MCF 10A (cell line): Measurements from ENCODE around the gene UVRAG. TPM values are rescaled to one million over a fixed set of nuclear protein-coding genes. Genes with fewer than 3 reads are reported as not detected.

ENCODE experiments used
- BruUV-seq: library from RNA; stranded (reverse); fragments of 400-500 nt; replicated peaks from 2 replicates; lab custom pipeline; 2021; lab: Mats Ljungman, UMichigan
- CTCF ChIA-PET: fragments of 300-600 bp; sonication (Branson Sonifier 250); formaldehyde crosslinking; extraction: SDS; loops from one replicate; lab custom pipeline; 2021; ENCODE audit warnings: antibody characterized with exemption, inconsistent platforms; lab: Yijun Ruan, JAX
- POLR2A ChIA-PET: fragments of 300-600, 350-650 bp; sonication (Branson Sonifier 250); formaldehyde crosslinking; extraction: SDS; loops from one replicate; lab custom pipeline; 2020; ENCODE audit warnings: antibody characterized with exemption, inconsistent platforms; lab: Yijun Ruan, JAX
- DNase-seq: peaks from one replicate; pipeline ENCODE4 v3.0.0-alpha.2; 2018; ENCODE audit not compliant: unreplicated experiment
- H3K27ac Mint-ChIP-seq: one replicate; pipeline ENCODE4 v1.8.0; 2022; ENCODE audit warnings: mild to moderate bottlenecking, low read depth, mixed read lengths; ENCODE audit not compliant: unreplicated experiment
- H3K27me3 Mint-ChIP-seq: one replicate; pipeline ENCODE4 v1.8.0; 2022; ENCODE audit warnings: mixed read lengths; ENCODE audit not compliant: insufficient read depth, unreplicated experiment
- H3K36me3 Mint-ChIP-seq: one replicate; pipeline ENCODE4 v1.8.0; 2022; ENCODE audit warnings: mild to moderate bottlenecking, moderate library complexity, mixed read lengths; ENCODE audit not compliant: insufficient read depth, unreplicated experiment
- H3K4me1 Mint-ChIP-seq: one replicate; pipeline ENCODE4 v1.8.0; 2022; ENCODE audit warnings: mixed read lengths; ENCODE audit not compliant: insufficient read depth, unreplicated experiment
- H3K4me3 Mint-ChIP-seq: one replicate; pipeline ENCODE4 v1.8.0; 2022; ENCODE audit warnings: mild to moderate bottlenecking, moderate library complexity, mixed read lengths; ENCODE audit not compliant: unreplicated experiment
- H3K9me3 Mint-ChIP-seq: one replicate; pipeline ENCODE4 v1.8.0; 2022; ENCODE audit warnings: mixed read lengths; ENCODE audit not compliant: unreplicated experiment
- CTCF ChIP-seq: fragments of 200-600 bp; IDR thresholded peaks from one replicate; pipeline ENCODE4 v1.8.0; 2022; ENCODE audit warnings: antibody characterized with exemption, mild to moderate bottlenecking; ENCODE audit not compliant: unreplicated experiment
- intact Hi-C: fragments of 100-400 bp; cut with micrococcal nuclease; formaldehyde crosslinking; loops from 2 replicates; pipeline ENCODE4 v1.14.1; 2022
- total RNA-seq: library from RNA; stranded (reverse); gene quantifications from 2 replicates; pipeline ENCODE4 v1.2.3, GENCODE V29; 2022

Gene UVRAG
- total RNA-seq, 1 experiment from 2014 or later, result 12.4 TPM

DNA sequence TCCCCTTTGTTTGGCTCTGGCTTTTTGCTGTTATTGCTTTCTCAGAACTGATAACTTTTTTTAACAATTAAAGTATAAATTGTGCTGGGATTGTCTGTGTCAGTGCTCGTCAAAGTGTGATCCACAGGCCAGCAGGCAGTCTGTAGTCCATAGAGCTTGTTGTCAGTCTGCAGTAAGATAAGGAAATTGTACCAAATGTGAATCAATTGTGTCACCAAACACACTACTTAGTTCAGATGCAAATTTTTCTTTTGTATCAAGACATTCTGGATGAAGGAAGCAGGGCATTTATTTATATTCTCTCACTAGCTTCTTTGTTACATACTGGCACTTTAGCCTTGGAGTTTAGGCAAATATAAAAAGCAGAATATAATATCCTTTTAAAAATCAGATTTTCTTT lies 270.3 kb downstream of the UVRAG start:
- no TSS peak for BruUV-seq
- POLR2A ChIA-PET, result interaction anchor here (0.6 to 1.2 kb wide), 3 partner anchors 11 to 536 kb away, joined by 3 read pairs; no protein-coding TSS in a partner anchor
- Mint-ChIP-seq H3K27ac (no peak overlapping the region), H3K36me3 (no peaks in the 10 kb centered on the region), H3K9me3 (no peaks in the 10 kb centered on the region), H3K4me3 (no peak overlapping the region), H3K27me3 (no peaks in the 10 kb centered on the region), H3K4me1 (peaks cover 11% of the 10 kb centered on the region)
- TF ChIP-seq CTCF, result no peak
- CTCF ChIA-PET, result no interaction called here
- DNase-seq, result no peak
- intact Hi-C loops, result no loop called here

- ChIA-PET POLR2A (interaction anchor here (0.7 kb wide), 1 partner anchor 513 kb away, joined by 3 read pairs; no protein-coding TSS in a partner anchor), CTCF (interaction anchor here (1.1 kb wide), 1 partner anchor 26 kb away, joined by 3 read pairs; no protein-coding TSS in a partner anchor)
- Mint-ChIP-seq H3K36me3 (no peaks in the 10 kb centered on the region), H3K27ac (peak overlapping the region; percentile 40), H3K27me3 (no peaks in the 10 kb centered on the region), H3K9me3 (peaks cover 14% of the 10 kb centered on the region), H3K4me1 (peaks cover 11% of the 10 kb centered on the region), H3K4me3 (no peak overlapping the region)
- DNase-seq, result no peak
- no peak for TF ChIP-seq CTCF
- no TSS peak for BruUV-seq
- intact Hi-C loops, result no loop called here
These were observed 272.0 kb downstream of the UVRAG start for GRCh38 chr11:76086743-76087635.

- no peak for DNase-seq
- H3K9me3 Mint-ChIP-seq, result peaks cover 14% of the 10 kb centered on the region
- intact Hi-C loops, result no loop called here
- no peak for TF ChIP-seq CTCF
- no peak overlapping the region for H3K27ac Mint-ChIP-seq
- no peak overlapping the region for H3K4me3 Mint-ChIP-seq
- ChIA-PET CTCF (no interaction called here), POLR2A (no interaction called here)
- peaks cover 11% of the 10 kb centered on the region for H3K4me1 Mint-ChIP-seq
- no peaks in the 10 kb centered on the region for H3K36me3 Mint-ChIP-seq
- no TSS peak for BruUV-seq
- no peaks in the 10 kb centered on the region for H3K27me3 Mint-ChIP-seq
These were observed 272.7 kb downstream of the UVRAG start for GRCh38 chr11:76087749-76088148.

GRCh38 chr11:76088511-76088910 lies 273.5 kb downstream of the UVRAG start:
- POLR2A ChIA-PET, result no interaction called here
- H3K27me3 Mint-ChIP-seq, result no peaks in the 10 kb centered on the region
- BruUV-seq, result no TSS peak
- H3K4me3 Mint-ChIP-seq, result no peak overlapping the region
- TF ChIP-seq CTCF, result no peak
- peaks cover 14% of the 10 kb centered on the region for H3K9me3 Mint-ChIP-seq
- H3K4me1 Mint-ChIP-seq, result peaks cover 7% of the 10 kb centered on the region
- no peaks in the 10 kb centered on the region for H3K36me3 Mint-ChIP-seq
- CTCF ChIA-PET, result interaction anchor here (1.2 kb wide), 1 partner anchor 63 kb away, joined by 4 read pairs; no protein-coding TSS in a partner anchor
- intact Hi-C loops, result no loop called here
- no peak for DNase-seq
- H3K27ac Mint-ChIP-seq, result no peak overlapping the region
